Measurements from ENCODE around the gene KDM1B. TPM values are rescaled to one million over a fixed set of nuclear protein-coding genes. Genes with fewer than 3 reads are reported as not detected.

KDM1B gene
- total and polyA plus RNA-seq, 2 donors from 2014 or later: 3.9 to 20.5 TPM

DNA sequence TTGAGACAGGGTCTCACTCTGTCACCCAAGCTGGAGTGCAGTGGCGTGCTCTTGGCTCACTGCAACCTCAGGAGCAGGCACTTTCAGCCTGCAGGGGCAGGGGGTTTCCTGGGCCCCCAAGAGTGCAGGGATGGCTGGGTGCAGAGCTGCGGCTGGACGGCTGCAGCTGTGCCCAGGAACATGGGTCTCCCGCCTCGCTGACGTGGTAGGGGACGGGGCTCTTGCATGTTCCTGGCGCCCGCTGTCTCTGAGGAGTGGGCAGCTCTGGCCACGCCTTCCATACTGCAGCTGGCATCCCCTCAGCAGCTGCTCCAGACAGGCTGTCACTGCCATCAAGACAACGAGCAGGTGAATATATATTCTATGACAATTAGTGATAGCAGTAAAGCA, 111.3 kb downstream of the KDM1B start:
- H3K4me1 ChIP-seq (ENCODE audit: control insufficient read depth in 2 of 3, insufficient read depth in 2 of 3, low read depth in 1 of 3, low read length in 3 of 3): peaks cover 0 to 5% (median 1%) of the 10 kb centered on the region in 3 donors
- no peak for TF ChIP-seq CTCF (IDR thresholded peaks at IDR 0.05; ENCODE audit: borderline replicate concordance, extremely low read depth, insufficient read depth)
- H3K27ac ChIP-seq (ENCODE audit: low read depth in 2 of 2, low read length in 2 of 2): no peak overlapping the region
- no peaks in the 10 kb centered on the region for H3K27me3 ChIP-seq (ENCODE audit: control insufficient read depth, insufficient read depth, low read length)
- no peak for FAIRE-seq
- no peak overlapping the region for H3K4me3 ChIP-seq (ENCODE audit: low read length in 3 of 3)
- H3K36me3 ChIP-seq (ENCODE audit: control insufficient read depth in 2 of 3, insufficient read depth in 3 of 3, low read length in 3 of 3): no peaks in the 10 kb centered on the region
- intact Hi-C loops (cut with DNase I): no loop called here
- DNase-seq: no peak
- no peak overlapping the region for H3K9ac ChIP-seq (ENCODE audit: low read length in 3 of 3)
- H3K9me3 ChIP-seq (ENCODE audit: control insufficient read depth in 2 of 3, insufficient read depth in 1 of 3, low read length in 3 of 3): no peaks in the 10 kb centered on the region

DNA sequence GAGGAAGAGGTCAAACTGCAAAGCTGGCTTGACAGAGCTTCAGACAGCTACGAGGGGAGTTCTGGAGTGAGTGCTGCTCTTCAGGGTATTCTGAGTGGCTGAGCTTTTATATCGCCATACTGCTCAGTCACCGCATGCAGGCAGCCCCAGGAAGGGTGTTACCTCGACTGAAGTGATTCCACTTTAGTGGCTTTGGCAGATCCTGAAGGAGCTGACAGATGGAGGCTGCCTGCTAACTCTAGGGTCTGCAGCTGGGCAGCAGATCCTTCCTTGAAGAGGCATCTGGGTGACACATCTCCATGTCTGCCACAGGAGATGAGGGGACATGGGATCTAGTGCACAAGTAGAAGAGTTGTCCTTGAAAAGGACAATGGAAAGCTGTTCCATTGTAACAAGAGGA, 112.8 kb downstream of the KDM1B start:
- intact Hi-C loops (cut with DNase I): no loop called here
- Histone ChIP-seq H3K36me3 (ENCODE audit: control insufficient read depth in 2 of 3, insufficient read depth in 3 of 3, low read length in 3 of 3) (no peaks in the 10 kb centered on the region), H3K27ac (ENCODE audit: low read depth in 2 of 2, low read length in 2 of 2) (no peak overlapping the region), H3K4me1 (ENCODE audit: control insufficient read depth in 2 of 3, insufficient read depth in 2 of 3, low read depth in 1 of 3, low read length in 3 of 3) (peaks cover 0 to 3% (median under 1%) of the 10 kb centered on the region in 3 donors), H3K9ac (ENCODE audit: low read length in 3 of 3) (no peak overlapping the region), H3K4me3 (ENCODE audit: low read length in 3 of 3) (no peak overlapping the region), H3K27me3 (ENCODE audit: control insufficient read depth, insufficient read depth, low read length) (no peaks in the 10 kb centered on the region), H3K9me3 (ENCODE audit: control insufficient read depth in 2 of 3, insufficient read depth in 1 of 3, low read length in 3 of 3) (no peaks in the 10 kb centered on the region)
- no peak for FAIRE-seq
- no peak for TF ChIP-seq CTCF (IDR thresholded peaks at IDR 0.05; ENCODE audit: borderline replicate concordance, extremely low read depth, insufficient read depth)
- no peak for DNase-seq

DNA sequence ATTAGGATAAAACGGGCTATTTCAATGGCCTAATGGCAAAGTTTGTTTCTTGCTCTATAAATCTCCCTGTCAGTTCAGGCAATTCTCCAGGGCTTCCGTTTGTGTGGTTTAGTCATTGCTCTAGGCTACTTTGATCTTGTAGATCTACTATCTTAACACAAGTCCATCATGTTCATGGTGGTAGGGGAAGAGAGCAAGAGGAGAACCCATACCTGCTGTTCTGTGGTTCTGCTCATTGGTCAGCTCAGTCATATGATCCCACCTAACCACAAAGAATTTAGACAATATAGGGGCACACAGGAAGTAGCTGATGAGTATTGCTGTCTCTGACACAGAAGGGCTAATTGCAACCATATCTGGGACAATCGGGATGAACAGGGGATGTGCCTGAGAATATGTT, 114.0 kb downstream of the KDM1B start:
- H3K27me3 ChIP-seq (ENCODE audit: control insufficient read depth, insufficient read depth, low read length): no peaks in the 10 kb centered on the region
- DNase-seq (no peak), FAIRE-seq (no peak)
- H3K4me3 ChIP-seq (ENCODE audit: low read length in 3 of 3): no peak overlapping the region
- H3K36me3 ChIP-seq (ENCODE audit: control insufficient read depth in 2 of 3, insufficient read depth in 3 of 3, low read length in 3 of 3): no peaks in the 10 kb centered on the region
- intact Hi-C loops (cut with DNase I): no loop called here
- H3K9ac ChIP-seq (ENCODE audit: low read length in 3 of 3): no peak overlapping the region
- no peak overlapping the region for H3K27ac ChIP-seq (ENCODE audit: low read depth in 2 of 2, low read length in 2 of 2)
- H3K4me1 ChIP-seq (ENCODE audit: control insufficient read depth in 2 of 3, insufficient read depth in 2 of 3, low read depth in 1 of 3, low read length in 3 of 3): peaks cover 0 to 3% (median 0%) of the 10 kb centered on the region in 3 donors
- H3K9me3 ChIP-seq (ENCODE audit: control insufficient read depth in 2 of 3, insufficient read depth in 1 of 3, low read length in 3 of 3): no peaks in the 10 kb centered on the region
- no peak for TF ChIP-seq CTCF (IDR thresholded peaks at IDR 0.05; ENCODE audit: borderline replicate concordance, extremely low read depth, insufficient read depth)

DNA sequence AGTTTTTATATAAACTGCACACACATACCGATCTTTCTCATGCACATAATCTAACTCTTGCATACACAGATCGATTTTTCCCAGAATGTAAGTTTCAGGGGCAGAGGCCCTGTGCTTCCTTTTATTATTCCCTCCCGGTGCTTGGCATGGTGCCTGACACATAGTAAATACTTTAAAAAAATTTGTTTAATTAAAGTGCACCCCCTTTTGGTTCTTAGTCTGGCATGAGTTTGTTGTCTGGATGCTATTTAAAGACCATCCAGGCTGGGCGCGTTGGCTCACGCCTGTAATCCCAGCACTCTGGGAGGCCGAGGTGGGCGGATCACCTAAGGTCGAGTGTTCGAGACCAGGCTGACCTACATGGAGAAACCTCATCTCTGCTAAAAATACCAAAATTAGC, 114.5 kb downstream of the KDM1B start:
- intact Hi-C loops (cut with DNase I): no loop called here
- H3K9ac ChIP-seq (ENCODE audit: low read length in 3 of 3): no peak overlapping the region
- FAIRE-seq: no peak

More for the DNA sequence above, 114.5 kb downstream of the KDM1B start:
- Histone ChIP-seq H3K9me3 (ENCODE audit: control insufficient read depth in 2 of 3, insufficient read depth in 1 of 3, low read length in 3 of 3) (no peaks in the 10 kb centered on the region), H3K27ac (ENCODE audit: low read depth in 2 of 2, low read length in 2 of 2) (no peak overlapping the region), H3K27me3 (ENCODE audit: control insufficient read depth, insufficient read depth, low read length) (no peaks in the 10 kb centered on the region), H3K4me3 (ENCODE audit: low read length in 3 of 3) (no peak overlapping the region), H3K4me1 (ENCODE audit: control insufficient read depth in 2 of 3, insufficient read depth in 2 of 3, low read depth in 1 of 3, low read length in 3 of 3) (peaks cover 0 to 3% (median 0%) of the 10 kb centered on the region in 3 donors), H3K36me3 (ENCODE audit: control insufficient read depth in 2 of 3, insufficient read depth in 3 of 3, low read length in 3 of 3) (no peaks in the 10 kb centered on the region)
- no peak for TF ChIP-seq CTCF (IDR thresholded peaks at IDR 0.05; ENCODE audit: borderline replicate concordance, extremely low read depth, insufficient read depth)
- DNase-seq: no peak

All from kidney (tissue), 14 donors.